Nucleus accumbens (tissue), 56 donors: ENCODE measurements around the gene SHLD2.
"Not testable (repeated sequence)": the region's sequence is repeated elsewhere in the genome, so short reads cannot be mapped to it uniquely, and the experiment has no call there.

Source experiments
- DNase-seq, 56 donors: peaks; one replicate each; lab custom pipeline; 2025; lab: John Stamatoyannopoulos, UW

SHLD2 gene

GRCh38 chr10:87204801-87205200 lies 109.8 kb downstream of the SHLD2 start:
- DNase-seq, result not testable (repeated sequence)

- DNase-seq, result not testable (repeated sequence)
Measured at GRCh38 chr10:87206922-87207321, 111.9 kb downstream of the SHLD2 start.

- DNase-seq, result not testable (repeated sequence)
Measured at GRCh38 chr10:87210309-87210708, 115.3 kb downstream of the SHLD2 start.

GRCh38 chr10:87211848-87212247 lies 116.8 kb downstream of the SHLD2 start:
- not testable (repeated sequence) for DNase-seq

GRCh38 chr10:87213150-87213765 lies 118.3 kb downstream of the SHLD2 start:
- DNase-seq, result not testable (repeated sequence)

- DNase-seq, result not testable (repeated sequence)
Measured at GRCh38 chr10:87213806-87214205, 118.8 kb downstream of the SHLD2 start.

GRCh38 chr10:87216120-87216519 lies 121.1 kb downstream of the SHLD2 start:
- DNase-seq, result not testable (repeated sequence)

GRCh38 chr10:87219370-87219769 lies 124.4 kb downstream of the SHLD2 start:
- DNase-seq, result not testable (repeated sequence)

- not testable (repeated sequence) for DNase-seq
Measured at GRCh38 chr10:87222789-87223188, 127.8 kb downstream of the SHLD2 start.

- DNase-seq, result not testable (repeated sequence)
Measured at GRCh38 chr10:87225148-87225547, 130.1 kb downstream of the SHLD2 start, which contains the start of gene NUTM2A. TSS of gene NUTM2A (plus strand) at chr10:87225448. CDS start at chr10:87225831, 383 bp downstream.

GRCh38 chr10:87228247-87228646 lies 133.2 kb downstream of the SHLD2 start:
- DNase-seq, result not testable (repeated sequence)

- DNase-seq, result not testable (repeated sequence)
Measured at GRCh38 chr10:87229211-87229610, 134.2 kb downstream of the SHLD2 start.

- not testable (repeated sequence) for DNase-seq
Measured at GRCh38 chr10:87234854-87235253, 139.8 kb downstream of the SHLD2 start.

- DNase-seq, result not testable (repeated sequence)
Measured at GRCh38 chr10:87237244-87237643, 142.2 kb downstream of the SHLD2 start.

GRCh38 chr10:87239346-87239808 lies 144.4 kb downstream of the SHLD2 start:
- not testable (repeated sequence) for DNase-seq
